Osteoblast (primary cell): ENCODE results near the gene MRPS24. TPM values are rescaled to one million over a fixed set of nuclear protein-coding genes. Genes with fewer than 3 reads are reported as not detected.

Source experiments
- DNase-seq: peaks from one replicate; pipeline ENCODE4 v3.0.0; 2011; ENCODE audit warnings: low spot score, mixed read lengths; ENCODE audit not compliant: insufficient read length; ENCODE audit errors: missing footprints
- H2AFZ ChIP-seq: 2 replicates; pipeline ENCODE4 v1.6.0; 2011; ENCODE audit warnings: mild to moderate bottlenecking, low read length
- H3K27ac ChIP-seq: 2 replicates; pipeline ENCODE4 v1.5.1; 2011; ENCODE audit warnings: mild to moderate bottlenecking, low read depth, low read length, moderate library complexity
- H3K27me3 ChIP-seq: 2 replicates; pipeline ENCODE4 v1.6.0; 2012; ENCODE audit warnings: mild to moderate bottlenecking, control low read depth, inconsistent platforms, low read length, moderate library complexity; ENCODE audit not compliant: insufficient read depth
- H3K36me3 ChIP-seq: 2 replicates; pipeline ENCODE4 v1.5.1; 2011; ENCODE audit warnings: mild to moderate bottlenecking, low read length, control low read depth, moderate library complexity; ENCODE audit not compliant: insufficient read depth
- H3K4me1 ChIP-seq: 2 replicates; pipeline ENCODE4 v1.5.1; 2011; ENCODE audit warnings: mild to moderate bottlenecking, low read length, control low read depth, moderate library complexity; ENCODE audit not compliant: insufficient read depth
- H3K4me2 ChIP-seq: 2 replicates; pipeline ENCODE4 v1.6.0; 2011; ENCODE audit warnings: mild to moderate bottlenecking, low read length; ENCODE audit not compliant: insufficient read depth
- H3K4me3 ChIP-seq: fragments of 200-600 bp; sonication (generic); 3 replicates; pipeline ENCODE4 v1.5.1; 2012; ENCODE audit warnings: mild to moderate bottlenecking, low read length, inconsistent platforms; ENCODE audit not compliant: insufficient read depth
- H3K79me2 ChIP-seq: 2 replicates; pipeline ENCODE4 v1.6.0; 2012; ENCODE audit warnings: mild to moderate bottlenecking, low read length, control low read depth, inconsistent platforms; ENCODE audit not compliant: insufficient read depth
- H3K9me3 ChIP-seq: 2 replicates; pipeline ENCODE4 v1.5.1; 2011; ENCODE audit warnings: low read depth, low read length, control low read depth
- H4K20me1 ChIP-seq: 2 replicates; pipeline ENCODE4 v1.6.0; 2012; ENCODE audit warnings: mild to moderate bottlenecking, low read length, control low read depth; ENCODE audit not compliant: insufficient read depth
- CTCF ChIP-seq: IDR thresholded peaks from 2 replicates; pipeline ENCODE4 v1.5.1; 2011; ENCODE audit warnings: mild to moderate bottlenecking, low read depth, low read length, moderate library complexity; ENCODE audit errors: extremely low read depth
- total RNA-seq: library from RNA; depleted of rRNA; stranded (reverse); fragments of >200 nt; gene quantifications from 2 replicates; pipeline ENCODE4 v1.2.3, GENCODE V29; 2012

Gene MRPS24
- total RNA-seq, 1 donor = 93.7 TPM

GRCh38 chr7:43847496-43847895 is 21.8 kb downstream of the MRPS24 start:
- no peak overlapping the region for H3K4me2 ChIP-seq
- peak; percentile 77 for DNase-seq
- H3K4me3 ChIP-seq = no peak overlapping the region
- no peak overlapping the region for H3K27ac ChIP-seq
- H2AFZ ChIP-seq = no peak overlapping the region
- H3K36me3 ChIP-seq = no peaks in the 10 kb centered on the region
- H4K20me1 ChIP-seq = no peaks in the 10 kb centered on the region
- TF ChIP-seq CTCF = no peak
- no peaks in the 10 kb centered on the region for H3K9me3 ChIP-seq
- H3K27me3 ChIP-seq = no peaks in the 10 kb centered on the region
- no peaks in the 10 kb centered on the region for H3K4me1 ChIP-seq
- H3K79me2 ChIP-seq = no peaks in the 10 kb centered on the region

GRCh38 chr7:43844662-43845061 is 24.7 kb downstream of the MRPS24 start:
- H3K4me1 ChIP-seq = no peaks in the 10 kb centered on the region
- H4K20me1 ChIP-seq = no peaks in the 10 kb centered on the region
- DNase-seq = no peak
- no peaks in the 10 kb centered on the region for H3K9me3 ChIP-seq
- no peak for TF ChIP-seq CTCF
- no peak overlapping the region for H2AFZ ChIP-seq
- H3K27ac ChIP-seq = no peak overlapping the region
- H3K4me3 ChIP-seq = no peak overlapping the region
- H3K4me2 ChIP-seq = no peak overlapping the region
- no peaks in the 10 kb centered on the region for H3K36me3 ChIP-seq
- no peaks in the 10 kb centered on the region for H3K27me3 ChIP-seq
- no peaks in the 10 kb centered on the region for H3K79me2 ChIP-seq

- Histone ChIP-seq H3K36me3 (no peaks in the 10 kb centered on the region), H3K27me3 (no peaks in the 10 kb centered on the region), H3K79me2 (no peaks in the 10 kb centered on the region), H3K4me3 (no peak overlapping the region), H3K9me3 (no peaks in the 10 kb centered on the region), H2AFZ (no peak overlapping the region), H3K27ac (no peak overlapping the region), H3K4me1 (no peaks in the 10 kb centered on the region), H3K4me2 (no peak overlapping the region), H4K20me1 (no peaks in the 10 kb centered on the region)
- DNase-seq = peak; percentile 37
- TF ChIP-seq CTCF = no peak
Measured at GRCh38 chr7:43844257-43844656, 25.1 kb downstream of the MRPS24 start.

- Histone ChIP-seq H3K4me2 (no peak overlapping the region), H3K4me1 (no peaks in the 10 kb centered on the region), H3K9me3 (no peaks in the 10 kb centered on the region), H3K4me3 (no peak overlapping the region), H4K20me1 (no peaks in the 10 kb centered on the region), H3K36me3 (no peaks in the 10 kb centered on the region), H3K27me3 (no peaks in the 10 kb centered on the region), H3K27ac (no peak overlapping the region), H3K79me2 (no peaks in the 10 kb centered on the region), H2AFZ (no peak overlapping the region)
- no peak for TF ChIP-seq CTCF
- no peak for DNase-seq
Measured at GRCh38 chr7:43843296-43843695, 26.0 kb downstream of the MRPS24 start.
